C4-2B (cell line): ENCODE results near the gene G3BP2.
"Not testable (repeated sequence)": the region's sequence is repeated elsewhere in the genome, so short reads cannot be mapped to it uniquely, and the experiment has no call there.

Experiments used
- CTCF ChIP-seq: fragments of 450-650 bp; conservative IDR thresholded peaks from 2 replicates; pipeline ENCODE4 v1.5.1; 2017; ENCODE audit warnings: mild to moderate bottlenecking
- ZFX ChIP-seq: fragments of 450-650 bp; IDR thresholded peaks from 2 replicates; pipeline ENCODE4 v1.6.1; 2017

GRCh38 chr4:75716054-75716453 lies 42.8 kb upstream of the G3BP2 start:
- TF ChIP-seq CTCF, ZFX: not testable (repeated sequence)
